Measurements from ENCODE around the gene ETFA.

- TF ChIP-seq CTCF (IDR thresholded peaks at IDR 0.05; ENCODE audit: low read length): no peak
- no peak for TF ChIP-seq EZH2phosphoT487 (IDR thresholded peaks at IDR 0.05; ENCODE audit: low read length)
Observed at GRCh38 chr15:76325704-76326103, 14.4 kb upstream of the ETFA start.
